Activated CD4-positive, CD25-positive, alpha-beta regulatory T cell treated with anti-CD3 and anti-CD28 coated beads, Interleukin-2, amount 50 U/mL, for 24 hours (primary cell): ENCODE measurements around the gene SEMA3E.
"Not testable (repeated sequence)": the region's sequence is repeated elsewhere in the genome, so short reads cannot be mapped to it uniquely, and the experiment has no call there.

Experiments
- ATAC-seq, 2 donors: fragments of 150-1000 bp; cut with Tn5 transposase; one replicate each; pipeline ENCODE4 v1.10.0; 2021; ENCODE audit warnings: mild to moderate bottlenecking in 1 of 2, moderate library complexity in 1 of 2

The SEMA3E gene

DNA sequence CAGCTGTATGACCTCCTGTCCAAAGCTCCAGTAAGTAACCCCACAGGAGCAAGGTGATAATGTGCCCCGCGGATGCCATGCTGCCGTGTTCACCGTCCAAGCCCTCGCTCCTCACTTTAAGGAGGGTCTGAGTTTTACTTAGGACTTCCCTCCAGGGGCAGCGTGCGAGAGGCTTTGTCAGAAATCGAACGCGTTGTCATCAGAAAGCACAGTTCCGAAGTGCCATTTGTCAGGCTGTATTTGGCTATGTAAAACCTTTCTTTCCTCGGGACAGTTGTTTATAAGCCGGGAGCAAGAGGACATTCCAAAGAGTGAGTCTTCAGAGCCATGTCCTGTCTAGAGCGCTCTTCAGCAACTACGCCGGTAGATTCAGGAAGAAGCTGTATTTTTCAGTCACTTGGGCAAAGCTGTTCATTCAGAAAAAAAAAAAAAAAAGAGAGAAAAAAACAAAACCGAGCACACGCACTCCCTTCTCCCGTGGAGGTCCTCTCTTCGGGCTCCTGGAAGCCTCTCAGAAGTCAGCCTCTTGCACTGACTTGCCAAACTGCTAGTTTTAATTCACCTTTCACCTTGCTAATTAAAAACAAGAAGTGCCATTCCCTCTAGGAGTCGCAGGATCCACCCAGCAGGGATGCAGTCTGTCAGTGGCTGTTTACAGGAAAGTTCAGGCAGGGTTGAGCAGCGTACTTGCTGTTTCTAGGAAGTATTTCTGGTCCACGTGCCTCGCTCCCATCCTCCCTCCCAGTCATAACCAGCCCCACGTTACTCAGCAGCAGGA, at the start of gene SEMA3E:
Gene SEMA3E, minus strand, starts transcription at position 676 of the 778 bp plus-strand sequence.
- no peak for ATAC-seq

DNA sequence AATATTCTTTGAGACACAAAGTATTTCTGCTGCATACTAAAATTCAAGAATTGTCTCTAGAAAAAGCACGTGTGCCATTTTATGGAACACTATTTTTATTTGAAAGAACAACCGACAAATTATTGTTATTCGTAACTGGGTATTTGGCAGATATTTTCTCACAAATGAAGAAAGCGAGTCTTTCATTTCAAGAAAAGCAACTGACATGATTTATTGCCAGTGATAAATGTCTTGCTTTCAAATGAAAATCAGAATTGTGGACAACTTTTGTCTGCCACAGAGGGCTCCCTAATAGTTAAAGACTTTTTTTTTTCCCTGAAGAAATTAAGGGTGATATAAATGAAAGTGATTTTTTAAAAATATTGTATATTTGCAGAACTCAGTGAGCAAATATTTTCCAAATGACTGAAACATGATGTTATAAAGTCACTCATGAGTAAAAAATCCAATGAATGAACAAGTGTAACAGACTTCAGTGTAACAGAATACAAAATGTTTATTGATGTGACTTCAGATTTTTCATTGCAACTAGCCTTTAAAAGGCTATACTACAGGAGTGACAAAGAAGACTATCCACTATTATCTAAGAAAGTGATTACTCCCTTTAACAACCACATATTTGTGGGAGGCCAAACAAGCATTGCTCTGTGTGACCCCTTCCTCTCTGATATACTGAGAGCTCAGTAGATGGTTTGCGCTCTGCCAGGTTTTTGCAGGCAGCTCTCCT, 49.0 kb upstream of the SEMA3E start:
- ATAC-seq: no peak

DNA sequence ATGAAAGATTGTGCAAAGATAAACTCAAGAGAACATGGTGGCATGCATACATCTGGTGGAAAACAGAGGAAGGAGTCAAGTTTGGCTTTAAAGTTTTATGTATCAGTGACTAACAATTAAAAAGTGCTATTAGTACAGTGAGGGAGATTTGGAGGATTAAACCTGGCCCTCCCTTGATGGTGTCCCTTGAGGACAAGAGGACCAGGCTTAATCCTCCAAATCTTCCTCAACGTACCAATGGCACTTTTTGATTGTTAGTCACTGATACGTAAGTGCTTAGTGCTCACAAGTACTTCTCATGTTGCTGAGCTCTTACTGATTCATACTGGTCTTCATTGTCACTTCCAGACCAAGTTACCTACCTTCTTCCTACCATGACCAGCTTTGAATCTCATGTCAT, 47.2 kb upstream of the SEMA3E start:
- ATAC-seq: no peak

DNA sequence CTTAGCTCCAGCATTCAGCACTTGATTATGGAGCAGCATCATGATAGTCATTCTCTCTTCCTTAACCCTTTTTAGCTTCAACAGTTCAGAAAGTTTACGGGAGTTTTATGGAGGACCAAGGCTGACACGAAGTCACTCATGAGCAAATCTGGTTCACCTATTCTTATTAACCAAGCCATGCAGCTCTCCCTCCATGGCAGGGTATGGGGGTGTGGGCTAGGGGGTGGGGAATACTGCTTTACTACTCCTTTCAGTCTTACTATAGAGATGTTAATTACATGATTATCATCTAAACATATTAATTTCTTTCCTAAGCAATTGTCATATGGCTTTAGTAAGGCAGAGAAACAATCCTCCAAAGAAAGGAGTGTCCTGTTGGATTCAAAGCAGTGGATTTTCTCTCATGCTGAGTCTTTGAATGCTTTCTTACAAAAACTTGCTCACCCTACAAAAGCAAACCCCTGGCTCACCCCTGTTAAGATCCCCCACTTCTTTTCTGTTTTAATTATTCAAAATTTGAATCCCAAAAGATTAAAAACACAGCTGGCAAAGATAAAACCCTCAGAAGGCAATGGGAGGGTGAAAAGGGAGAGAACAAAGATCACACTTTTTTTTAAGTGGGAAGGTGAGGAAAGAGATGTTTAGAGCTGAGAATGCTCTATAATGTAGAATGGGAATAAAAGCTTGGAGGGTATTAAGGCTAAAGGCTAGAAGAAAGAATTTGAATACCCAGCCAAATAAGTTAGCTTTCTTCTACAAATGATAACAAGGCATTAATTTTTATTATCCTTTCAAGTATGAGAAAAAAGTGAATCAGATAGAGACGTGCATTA, 46.4 kb upstream of the SEMA3E start:
- ATAC-seq: no peak

DNA sequence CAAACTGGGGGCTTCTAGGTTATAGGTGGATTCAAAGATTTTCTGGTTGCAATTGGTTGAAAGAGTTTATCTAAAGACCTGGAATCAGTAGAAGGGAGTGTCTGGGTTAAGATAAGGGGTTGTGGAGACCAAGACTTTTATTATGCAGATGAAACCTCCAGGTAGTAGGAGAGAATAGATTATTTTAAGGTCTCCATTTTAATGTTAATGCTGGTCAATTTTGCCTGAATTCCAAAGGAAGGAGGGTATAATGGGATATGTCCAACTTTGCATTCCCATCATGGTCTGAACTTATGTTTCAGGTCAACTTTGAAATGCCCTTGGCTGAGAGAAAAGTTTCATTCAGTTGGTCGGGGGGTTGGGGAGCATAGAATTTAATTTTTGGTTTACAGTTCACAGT, 44.3 kb upstream of the SEMA3E start:
- ATAC-seq: no peak

DNA sequence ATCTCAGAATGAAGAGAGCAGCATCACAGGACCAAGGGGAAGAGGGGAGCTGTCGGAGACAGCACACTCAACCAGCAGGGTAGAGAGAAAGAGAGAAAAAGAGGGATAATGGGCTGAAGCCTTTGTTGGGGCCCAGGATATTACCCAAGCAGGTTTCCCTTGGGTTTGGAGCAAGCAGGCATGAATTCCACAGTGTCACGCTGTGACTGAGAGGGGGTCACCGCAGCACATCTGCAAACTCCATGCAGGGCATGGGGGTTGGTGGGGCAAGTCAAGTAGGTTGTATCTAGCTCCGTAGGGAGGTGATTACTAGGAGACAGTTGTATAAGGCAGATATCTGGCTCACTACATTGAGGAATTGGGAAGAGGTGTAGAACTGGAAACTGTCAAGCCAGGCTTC, 42.2 kb upstream of the SEMA3E start:
- ATAC-seq: no peak

DNA sequence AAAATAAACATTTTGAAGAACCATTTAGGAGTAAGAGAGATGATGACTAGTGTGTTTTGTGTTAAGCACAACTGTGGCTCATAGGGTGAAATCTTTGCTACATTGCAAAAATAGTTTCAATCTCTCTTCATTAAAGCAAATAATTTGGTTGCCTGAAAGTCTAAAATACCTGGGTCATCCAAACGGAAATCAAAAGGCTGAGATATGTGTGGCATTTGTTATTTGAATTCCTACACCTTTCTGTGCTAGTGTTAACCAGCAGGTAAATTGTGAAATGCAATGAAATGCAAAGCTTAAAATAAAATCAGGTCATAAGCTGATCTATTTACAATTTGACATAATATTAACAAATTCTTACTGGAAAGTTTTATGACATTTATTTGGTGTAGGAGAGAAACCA, 40.9 kb upstream of the SEMA3E start:
- no peak for ATAC-seq

DNA sequence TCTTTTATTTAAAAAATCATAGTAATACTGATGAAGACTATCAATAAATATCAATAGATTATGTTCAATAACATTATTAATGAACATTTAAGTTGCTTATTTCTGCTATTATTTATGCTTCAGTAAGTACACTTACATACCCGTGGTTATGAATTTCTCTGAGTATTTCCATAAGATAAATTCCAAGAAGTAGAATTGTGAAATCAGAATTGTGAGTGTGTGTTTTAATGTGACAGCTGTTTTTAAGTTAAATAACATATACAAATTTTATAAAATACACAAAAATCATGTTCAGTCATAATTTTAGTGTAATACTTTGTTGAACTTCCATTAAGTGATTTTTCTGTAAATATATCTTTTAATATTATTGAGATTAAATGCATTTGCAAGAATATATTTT, 37.5 kb upstream of the SEMA3E start:
- ATAC-seq: no peak

DNA sequence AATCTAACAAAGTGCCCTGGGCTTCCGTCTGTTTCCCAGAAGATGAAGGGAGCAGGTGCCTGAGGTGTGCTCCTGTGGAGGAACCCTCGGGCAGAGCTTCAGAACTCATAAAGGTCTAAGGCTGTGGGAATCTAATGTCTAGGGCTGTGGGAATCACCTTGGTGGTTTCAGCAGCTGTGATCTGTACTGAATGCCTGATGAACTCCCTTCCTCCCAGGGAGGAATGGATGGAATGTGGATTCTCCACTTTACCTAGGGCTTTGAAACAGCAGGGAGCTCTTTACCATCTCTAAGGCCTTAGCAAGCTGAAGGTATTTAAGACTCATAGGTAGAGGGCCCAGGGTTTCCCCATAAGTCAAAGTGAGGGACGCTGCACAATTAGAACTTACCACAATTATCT, 36.0 kb upstream of the SEMA3E start:
- ATAC-seq: no peak

DNA sequence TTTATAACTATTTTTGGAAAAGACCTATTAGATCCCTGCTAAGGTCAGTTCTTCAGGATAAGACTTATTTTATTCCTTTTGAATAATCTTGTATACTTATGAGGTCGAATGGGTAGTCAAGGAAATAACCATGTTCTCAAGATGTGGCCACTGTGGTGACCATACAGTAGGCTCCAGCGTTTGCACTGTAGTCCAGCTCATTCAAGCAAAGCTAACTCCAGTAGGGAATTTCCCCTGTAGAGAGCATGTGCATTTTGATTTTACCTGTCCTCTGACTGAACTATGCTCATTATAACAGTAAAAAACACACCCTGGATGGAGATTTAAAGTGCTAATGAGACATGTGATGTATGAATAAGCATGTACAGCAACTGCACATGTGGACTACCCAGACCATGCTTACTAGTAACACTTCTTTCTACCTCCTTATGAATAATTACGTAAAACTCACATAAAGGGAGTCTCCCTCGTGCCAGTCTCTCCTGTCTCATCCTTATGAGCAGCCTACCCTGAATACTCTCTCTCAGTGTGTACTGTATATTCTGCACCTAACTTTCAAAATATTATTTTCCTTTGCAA, 32.4 kb upstream of the SEMA3E start:
- no peak for ATAC-seq

DNA sequence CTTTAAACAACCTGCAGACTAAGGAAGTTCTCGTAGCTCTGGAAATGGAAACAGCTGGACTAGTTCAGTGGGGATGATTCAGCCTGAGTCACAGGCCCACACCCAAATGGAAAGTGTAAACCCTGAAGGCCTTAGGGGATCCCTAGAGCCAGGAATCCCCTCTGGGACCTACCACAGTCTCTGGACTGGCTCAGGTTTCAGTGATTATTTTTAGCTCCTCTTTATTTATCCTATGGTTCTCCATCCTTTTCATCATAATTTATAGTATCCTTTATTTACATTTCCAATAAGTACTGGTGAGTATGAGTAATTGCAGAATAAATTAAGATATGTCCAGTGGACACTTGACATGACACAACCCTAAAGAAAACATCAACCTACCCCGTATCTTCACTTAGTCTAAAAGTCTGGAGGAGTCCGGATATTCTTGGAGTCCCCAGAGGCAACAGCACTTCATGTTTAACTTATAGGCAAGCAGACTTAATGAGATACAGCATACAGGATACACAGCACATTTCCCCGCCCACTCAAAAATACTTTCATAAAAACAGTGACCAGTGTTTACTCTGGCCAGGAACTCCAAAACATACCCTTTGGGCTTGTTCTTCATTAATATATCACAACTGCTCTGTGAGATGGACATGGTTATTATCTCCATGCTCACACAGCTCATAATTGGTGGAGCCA, 28.4 kb upstream of the SEMA3E start:
- no peak for ATAC-seq

DNA sequence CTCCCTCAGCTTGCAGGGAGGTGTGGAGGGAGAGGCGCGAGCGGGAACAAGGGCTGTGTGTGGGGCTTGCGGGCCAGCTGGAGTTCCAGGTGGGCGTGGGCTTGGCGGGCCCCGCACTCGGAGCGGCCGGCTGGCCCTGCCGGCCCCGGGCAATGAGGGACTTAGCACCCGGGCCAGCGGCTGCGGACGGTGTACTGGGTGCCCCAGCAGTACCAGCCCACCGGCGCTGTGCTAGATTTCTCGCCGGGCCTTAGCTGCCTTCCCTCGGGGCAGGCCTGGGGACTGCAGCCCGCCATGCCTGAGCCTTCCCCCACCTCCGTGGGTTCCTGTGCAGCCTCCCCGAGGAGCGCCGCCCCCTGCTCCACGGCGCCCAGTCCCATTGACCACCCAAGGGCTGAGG, 24.4 kb upstream of the SEMA3E start:
- ATAC-seq: not testable (repeated sequence)

DNA sequence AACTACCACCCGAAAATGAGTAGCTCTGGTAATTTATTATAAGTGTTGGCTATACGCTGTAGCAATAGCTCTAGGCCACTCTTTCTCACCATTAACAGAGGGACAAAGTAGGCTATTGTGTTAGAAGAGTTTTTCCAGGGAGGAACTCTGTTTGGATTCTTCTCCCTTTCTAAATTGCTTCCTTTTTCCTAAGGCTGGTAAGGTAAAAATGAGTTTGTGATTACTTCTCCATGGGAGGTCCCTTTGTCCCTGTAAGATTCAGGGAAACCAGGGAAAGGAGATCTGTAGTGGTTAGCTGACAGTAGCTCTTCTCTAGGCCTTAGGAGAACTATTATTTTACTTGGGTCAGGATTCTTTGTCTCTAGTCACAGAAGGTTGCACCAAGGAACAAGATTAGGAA, 23.2 kb upstream of the SEMA3E start:
- ATAC-seq: no peak

DNA sequence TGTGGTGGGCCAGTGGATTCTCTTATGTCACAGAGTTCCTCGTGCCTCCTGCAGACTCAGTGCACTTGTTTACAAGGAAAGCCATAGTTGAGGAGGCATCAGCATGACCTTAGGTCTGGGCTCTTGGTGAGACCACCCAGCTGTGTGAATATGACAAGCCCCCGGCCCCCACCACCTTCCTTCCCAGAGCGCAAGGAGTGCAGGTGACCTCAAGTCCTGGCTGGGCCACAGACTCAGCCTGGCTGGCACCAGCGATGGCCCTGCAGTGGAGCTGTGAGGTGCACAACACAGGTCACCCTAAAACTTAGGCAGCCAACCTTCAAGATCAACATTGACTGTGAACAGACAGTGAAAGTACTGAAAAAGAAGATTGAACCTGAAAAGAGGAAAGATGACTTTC, 14.2 kb upstream of the SEMA3E start:
- no peak for ATAC-seq

DNA sequence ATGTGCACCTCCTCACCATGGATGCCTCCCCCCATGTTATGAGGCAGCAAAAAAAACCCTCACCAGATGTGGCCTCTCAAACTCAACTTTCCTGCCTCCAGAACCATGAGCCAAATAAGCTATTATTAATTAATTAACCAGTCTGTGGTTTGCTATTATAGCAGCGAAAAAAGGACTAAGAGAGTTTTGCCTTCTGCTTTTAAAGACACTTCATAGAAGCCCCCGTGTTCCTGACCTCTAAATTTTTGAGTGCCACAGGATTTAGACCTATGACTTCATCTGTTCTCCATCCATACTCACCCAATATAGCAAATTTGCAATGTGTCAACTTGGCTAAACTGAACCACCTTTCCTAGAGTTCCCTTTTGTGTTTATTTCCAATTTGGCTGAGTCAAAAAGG, 9.2 kb upstream of the SEMA3E start:
- no peak for ATAC-seq

DNA sequence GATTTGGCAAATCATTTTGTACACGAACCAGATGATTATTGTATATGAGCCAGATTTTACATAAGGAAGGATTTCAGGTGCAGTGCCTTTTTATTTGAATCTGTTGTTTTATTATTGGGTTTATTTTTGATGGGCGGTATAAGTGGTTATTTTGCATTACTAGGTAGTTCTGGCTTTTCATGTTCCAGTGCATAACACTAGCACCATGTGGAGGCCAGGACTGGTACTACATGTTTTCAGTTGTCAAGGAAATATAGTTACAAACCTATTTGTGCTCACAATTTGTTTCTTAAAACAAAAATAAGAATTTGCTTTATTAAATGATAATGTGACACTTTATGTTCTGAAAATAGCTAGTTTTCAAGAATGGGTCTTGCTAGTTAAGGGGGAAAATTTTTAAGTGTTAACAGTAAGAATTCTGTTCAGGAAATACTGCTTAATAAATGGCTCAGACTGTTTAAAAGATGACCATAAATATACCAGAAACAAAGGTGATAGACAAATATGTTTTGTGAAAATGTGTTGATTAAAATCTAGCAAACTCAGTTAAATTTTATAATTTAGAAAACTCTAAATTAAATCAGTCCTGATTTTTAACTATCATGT, 7.1 kb upstream of the SEMA3E start:
- no peak for ATAC-seq

DNA sequence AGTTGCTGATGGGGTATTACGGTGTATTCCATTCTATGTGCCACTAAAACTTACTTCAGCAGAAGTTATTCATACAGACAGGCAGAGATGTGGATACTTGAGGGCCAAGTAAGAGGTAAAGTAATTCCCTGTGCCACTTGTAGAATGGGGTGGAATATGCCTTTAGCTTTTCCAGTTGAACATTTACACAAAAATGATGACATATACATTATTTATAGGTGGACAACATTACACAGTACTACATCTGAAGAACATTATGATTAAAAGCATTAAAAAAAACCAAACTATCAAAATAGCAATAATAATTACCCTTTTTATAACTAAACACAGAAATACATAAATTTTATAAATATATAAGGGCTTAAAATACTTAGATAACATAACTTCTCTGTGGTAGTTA, 3.5 kb upstream of the SEMA3E start:
- no peak for ATAC-seq

DNA sequence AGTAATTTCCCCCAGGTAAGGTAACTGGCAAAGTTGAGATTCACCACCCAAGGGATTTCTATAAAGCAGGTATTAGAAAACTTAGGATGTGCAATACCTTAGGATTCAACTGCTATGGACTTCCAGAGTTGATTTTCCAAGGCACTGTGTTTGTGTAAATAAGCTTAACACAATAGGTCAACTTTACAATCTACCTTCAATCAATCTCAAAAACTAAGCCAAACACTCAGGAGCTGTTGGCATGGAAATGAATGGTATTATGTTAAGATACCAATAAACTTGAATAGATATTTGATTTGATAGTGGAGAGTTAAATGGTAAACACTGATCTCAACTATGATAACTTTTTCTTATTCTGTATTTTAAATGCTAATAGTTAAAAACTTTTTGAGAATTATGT, 762 bp upstream of the SEMA3E start:
- no peak for ATAC-seq

DNA sequence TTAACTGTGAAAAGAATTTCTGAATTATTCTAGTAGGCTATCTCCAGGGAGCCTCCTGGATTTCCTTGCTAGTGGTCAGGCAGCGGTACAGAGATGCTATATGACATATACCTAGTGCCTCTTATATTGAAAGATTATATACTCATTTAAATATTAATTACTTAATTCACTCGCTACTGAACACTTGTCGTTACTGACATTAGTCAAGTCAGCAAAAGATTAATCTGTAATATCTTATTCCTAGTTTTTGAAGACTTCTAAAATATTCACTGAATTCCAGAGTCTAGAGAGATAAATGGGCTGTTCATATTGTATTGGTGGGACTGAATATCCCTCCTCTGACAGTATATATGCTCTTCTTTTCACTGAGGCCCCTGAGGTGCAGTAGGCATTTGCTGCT, 2.9 kb downstream of the SEMA3E start:
- no peak for ATAC-seq

DNA sequence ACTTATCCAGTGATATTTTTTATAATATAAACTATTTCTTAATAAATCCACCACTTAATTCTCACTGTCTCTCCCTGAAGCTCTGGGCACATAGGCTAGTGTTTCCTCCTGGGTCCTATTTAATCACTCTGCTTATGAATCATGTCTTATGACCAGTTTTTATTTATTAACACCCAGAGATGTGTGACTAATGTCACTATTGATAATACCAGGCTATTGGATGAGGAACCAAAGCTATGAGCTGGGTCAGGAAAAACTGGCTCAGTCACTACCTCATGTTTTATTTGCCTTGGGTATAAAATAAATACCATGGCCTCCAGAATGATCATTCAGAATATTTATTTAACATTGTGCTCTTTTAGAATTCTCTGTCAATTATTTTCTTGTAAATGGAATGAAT, 5.2 kb downstream of the SEMA3E start:
- no peak for ATAC-seq

DNA sequence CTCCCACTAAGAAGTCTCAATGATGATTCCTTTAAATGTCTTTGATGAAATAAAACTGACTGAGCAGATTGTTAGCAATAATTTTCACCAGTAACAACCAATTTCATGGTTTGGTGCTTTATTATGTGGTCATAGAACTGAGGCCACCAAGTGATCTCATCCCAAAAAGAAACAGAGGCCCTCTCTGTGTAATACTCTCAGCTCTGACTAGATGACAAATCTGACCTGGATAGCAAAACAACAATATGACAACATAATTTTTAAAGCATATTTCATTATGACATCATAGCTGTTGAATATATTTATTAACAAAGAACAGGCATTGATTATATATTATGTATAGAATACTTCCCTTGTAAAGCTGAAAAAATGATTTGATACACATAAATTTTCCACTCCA, 5.9 kb downstream of the SEMA3E start:
- no peak for ATAC-seq
